Measurements from ENCODE around the gene STIP1.

Gene STIP1

GRCh38 chr11:64220798-64221197, 34.8 kb downstream of the STIP1 start:
- 98% methylated on average over 12 of the region's 14 CpGs for WGBS

GRCh38 chr11:64222651-64223000, 36.7 kb downstream of the STIP1 start:
- H4K91ac ChIP-seq (ENCODE audit: low read length), result no peak overlapping the region
- no peak overlapping the region for H2BK12ac ChIP-seq (ENCODE audit: low read length in 2 of 2)
- H3K18ac ChIP-seq (ENCODE audit: low read depth in 1 of 2, low read length in 2 of 2), result no peak overlapping the region
- H3K4me3 ChIP-seq (ENCODE audit: insufficient read depth in 1 of 2, low read depth in 1 of 2, low read length in 2 of 2), result no peak overlapping the region
- 96% methylated on average over 9 of the region's 9 CpGs for WGBS
- peaks cover 43% of the 10 kb centered on the region for H3K4me1 ChIP-seq (ENCODE audit: control insufficient read depth, insufficient read depth, low read depth, low read length)
- no peak overlapping the region for H3K9ac ChIP-seq (ENCODE audit: low read length)
- no peak overlapping the region for H2BK120ac ChIP-seq (ENCODE audit: low read depth, low read length)
- H3K27ac ChIP-seq (ENCODE audit: low read length, poor library complexity, severe bottlenecking), result no peak overlapping the region
- H3K27me3 ChIP-seq (ENCODE audit: control insufficient read depth in 1 of 2, insufficient read depth in 1 of 2, low read length in 2 of 2), result no peaks in the 10 kb centered on the region
- H2BK5ac ChIP-seq (ENCODE audit: low read depth, low read length, poor library complexity, severe bottlenecking), result no peak overlapping the region
- no peak overlapping the region for H3K4ac ChIP-seq (ENCODE audit: low read depth in 1 of 2, low read length in 2 of 2)
- no peak overlapping the region for H3K23ac ChIP-seq (ENCODE audit: low read length in 2 of 2)
- no peak overlapping the region for H2AK5ac ChIP-seq (ENCODE audit: low read length, severe bottlenecking)
- no peak overlapping the region for H3K4me2 ChIP-seq (ENCODE audit: low read length, poor library complexity, severe bottlenecking)
- H4K8ac ChIP-seq (ENCODE audit: low read length), result no peak overlapping the region
- H2AFZ ChIP-seq (ENCODE audit: low read depth, low read length), result no peak overlapping the region
- H3K36me3 ChIP-seq (ENCODE audit: control insufficient read depth in 1 of 2, insufficient read depth in 2 of 2, low read depth in 1 of 2, low read length in 2 of 2), result peaks cover 23 to 41% of the 10 kb centered on the region in 2 experiments
- no peak overlapping the region for H3K14ac ChIP-seq (ENCODE audit: low read length in 2 of 2)
- no peaks in the 10 kb centered on the region for H3K9me3 ChIP-seq (ENCODE audit: control insufficient read depth, low read length)
- H2BK15ac ChIP-seq (ENCODE audit: low read depth, poor library complexity, severe bottlenecking), result no peak overlapping the region
- peaks cover 20% of the 10 kb centered on the region for H3K79me1 ChIP-seq (replicated peaks; ENCODE audit: low read length, poor library complexity, severe bottlenecking)
- DNase-seq, result no peak

More at GRCh38 chr11:64220798-64221197, 34.8 kb downstream of the STIP1 start:
- H4K8ac ChIP-seq (ENCODE audit: low read length), result no peak overlapping the region
- H3K4ac ChIP-seq (ENCODE audit: low read depth in 1 of 2, low read length in 2 of 2), result no peak overlapping the region
- DNase-seq, result no peak
- no peak overlapping the region for H2BK15ac ChIP-seq (ENCODE audit: low read depth, poor library complexity, severe bottlenecking)
- peaks cover 19% of the 10 kb centered on the region for H3K79me1 ChIP-seq (replicated peaks; ENCODE audit: low read length, poor library complexity, severe bottlenecking)
- no peak overlapping the region for H3K27ac ChIP-seq (ENCODE audit: low read length, poor library complexity, severe bottlenecking)
- H2AK5ac ChIP-seq (ENCODE audit: low read length, severe bottlenecking), result no peak overlapping the region
- no peak overlapping the region for H2BK12ac ChIP-seq (ENCODE audit: low read length in 2 of 2)
- peaks cover 30% of the 10 kb centered on the region for H3K4me1 ChIP-seq (ENCODE audit: control insufficient read depth, insufficient read depth, low read depth, low read length)
- H4K91ac ChIP-seq (ENCODE audit: low read length), result no peak overlapping the region
- peaks cover 23 to 41% of the 10 kb centered on the region in 2 experiments for H3K36me3 ChIP-seq (ENCODE audit: control insufficient read depth in 1 of 2, insufficient read depth in 2 of 2, low read depth in 1 of 2, low read length in 2 of 2)
- H3K23ac ChIP-seq (ENCODE audit: low read length in 2 of 2), result no peak overlapping the region
- no peak overlapping the region for H3K4me3 ChIP-seq (ENCODE audit: insufficient read depth in 1 of 2, low read depth in 1 of 2, low read length in 2 of 2)
- H3K9me3 ChIP-seq (ENCODE audit: control insufficient read depth, low read length), result no peaks in the 10 kb centered on the region
- H2BK120ac ChIP-seq (ENCODE audit: low read depth, low read length), result no peak overlapping the region
- no peak overlapping the region for H3K4me2 ChIP-seq (ENCODE audit: low read length, poor library complexity, severe bottlenecking)
- no peak overlapping the region for H3K14ac ChIP-seq (ENCODE audit: low read length in 2 of 2)
- no peaks in the 10 kb centered on the region for H3K27me3 ChIP-seq (ENCODE audit: control insufficient read depth in 1 of 2, insufficient read depth in 1 of 2, low read length in 2 of 2)
- H3K18ac ChIP-seq (ENCODE audit: low read depth in 1 of 2, low read length in 2 of 2), result no peak overlapping the region
- H3K9ac ChIP-seq (ENCODE audit: low read length), result no peak overlapping the region
- H2BK5ac ChIP-seq (ENCODE audit: low read depth, low read length, poor library complexity, severe bottlenecking), result no peak overlapping the region
- no peak overlapping the region for H2AFZ ChIP-seq (ENCODE audit: low read depth, low read length)

GRCh38 chr11:64223001-64223651, 37.2 kb downstream of the STIP1 start:
- Histone ChIP-seq H3K4ac (ENCODE audit: low read depth in 1 of 2, low read length in 2 of 2) (no peak overlapping the region), H3K4me3 (ENCODE audit: insufficient read depth in 1 of 2, low read depth in 1 of 2, low read length in 2 of 2) (peak overlapping the region in 1 of 2 experiments; percentile 5), H3K27me3 (ENCODE audit: control insufficient read depth in 1 of 2, insufficient read depth in 1 of 2, low read length in 2 of 2) (no peaks in the 10 kb centered on the region), H3K14ac (ENCODE audit: low read length in 2 of 2) (no peak overlapping the region), H4K8ac (ENCODE audit: low read length) (no peak overlapping the region), H3K23ac (ENCODE audit: low read length in 2 of 2) (no peak overlapping the region), H3K27ac (ENCODE audit: low read length, poor library complexity, severe bottlenecking) (no peak overlapping the region), H3K4me2 (ENCODE audit: low read length, poor library complexity, severe bottlenecking) (no peak overlapping the region), H3K4me1 (ENCODE audit: control insufficient read depth, insufficient read depth, low read depth, low read length) (peaks cover 43% of the 10 kb centered on the region), H2BK15ac (ENCODE audit: low read depth, poor library complexity, severe bottlenecking) (no peak overlapping the region), H3K9ac (ENCODE audit: low read length) (no peak overlapping the region), H3K79me1 (replicated peaks; ENCODE audit: low read length, poor library complexity, severe bottlenecking) (peaks cover 20% of the 10 kb centered on the region), H2AK5ac (ENCODE audit: low read length, severe bottlenecking) (peak overlapping the region; percentile 38), H4K91ac (ENCODE audit: low read length) (peak overlapping the region; percentile 22), H2BK5ac (ENCODE audit: low read depth, low read length, poor library complexity, severe bottlenecking) (no peak overlapping the region), H3K18ac (ENCODE audit: low read depth in 1 of 2, low read length in 2 of 2) (no peak overlapping the region), H2BK120ac (ENCODE audit: low read depth, low read length) (no peak overlapping the region), H3K36me3 (ENCODE audit: control insufficient read depth in 1 of 2, insufficient read depth in 2 of 2, low read depth in 1 of 2, low read length in 2 of 2) (peaks cover 23 to 41% of the 10 kb centered on the region in 2 experiments), H2AFZ (ENCODE audit: low read depth, low read length) (no peak overlapping the region), H3K9me3 (ENCODE audit: control insufficient read depth, low read length) (no peaks in the 10 kb centered on the region), H2BK12ac (ENCODE audit: low read length in 2 of 2) (no peak overlapping the region)
- 97% methylated on average over 24 of the region's 24 CpGs for WGBS
- no peak for DNase-seq

- Histone ChIP-seq H2AK5ac (ENCODE audit: low read length, severe bottlenecking) (peak overlapping the region; percentile 24), H2BK120ac (ENCODE audit: low read depth, low read length) (no peak overlapping the region), H3K9ac (ENCODE audit: low read length) (no peak overlapping the region), H3K27ac (ENCODE audit: low read length, poor library complexity, severe bottlenecking) (peak overlapping the region; percentile 6), H2AFZ (ENCODE audit: low read depth, low read length) (no peak overlapping the region), H3K23ac (ENCODE audit: low read length in 2 of 2) (no peak overlapping the region), H3K4me1 (ENCODE audit: control insufficient read depth, insufficient read depth, low read depth, low read length) (peaks cover 47% of the 10 kb centered on the region), H3K36me3 (ENCODE audit: control insufficient read depth in 1 of 2, insufficient read depth in 2 of 2, low read depth in 1 of 2, low read length in 2 of 2) (peaks cover 23 to 40% of the 10 kb centered on the region in 2 experiments), H3K14ac (ENCODE audit: low read length in 2 of 2) (no peak overlapping the region), H2BK12ac (ENCODE audit: low read length in 2 of 2) (no peak overlapping the region), H3K79me1 (replicated peaks; ENCODE audit: low read length, poor library complexity, severe bottlenecking) (peaks cover 23% of the 10 kb centered on the region), H2BK15ac (ENCODE audit: low read depth, poor library complexity, severe bottlenecking) (no peak overlapping the region), H4K8ac (ENCODE audit: low read length) (no peak overlapping the region), H3K4me3 (ENCODE audit: insufficient read depth in 1 of 2, low read depth in 1 of 2, low read length in 2 of 2) (peak overlapping the region in 1 of 2 experiments; percentile 14), H3K4ac (ENCODE audit: low read depth in 1 of 2, low read length in 2 of 2) (no peak overlapping the region), H3K18ac (ENCODE audit: low read depth in 1 of 2, low read length in 2 of 2) (no peak overlapping the region), H3K27me3 (ENCODE audit: control insufficient read depth in 1 of 2, insufficient read depth in 1 of 2, low read length in 2 of 2) (no peaks in the 10 kb centered on the region), H3K9me3 (ENCODE audit: control insufficient read depth, low read length) (no peaks in the 10 kb centered on the region), H4K91ac (ENCODE audit: low read length) (peak overlapping the region; percentile 49), H3K4me2 (ENCODE audit: low read length, poor library complexity, severe bottlenecking) (no peak overlapping the region), H2BK5ac (ENCODE audit: low read depth, low read length, poor library complexity, severe bottlenecking) (no peak overlapping the region)
- WGBS, result 95% methylated on average over 17 of the region's 17 CpGs
- DNase-seq, result no peak
These were observed 38.4 kb downstream of the STIP1 start for GRCh38 chr11:64224151-64224890.

Data from mesenchymal stem cell (in vitro differentiated cells and primary cell).